ENCODE results near the gene SLC45A1.

The SLC45A1 gene

GRCh38 chr1:8315573-8316475 is 2.1 kb upstream of the SLC45A1 start:
- H3K36me3 ChIP-seq (ENCODE audit: insufficient read depth): no peaks in the 10 kb centered on the region
- peaks cover 5% of the 10 kb centered on the region; the same call in 1 of the 2 replicates for H3K27me3 ChIP-seq (ENCODE audit: insufficient read depth, low read depth)
- no peak for TF ChIP-seq CTCF (conservative IDR thresholded peaks at IDR 0.05; ENCODE audit: low read depth, low read length)
- H3K9ac ChIP-seq: no peak overlapping the region
- no peak overlapping the region for H3K27ac ChIP-seq
- no peaks in the 10 kb centered on the region for H4K20me1 ChIP-seq (ENCODE audit: insufficient read depth)
- H2AFZ ChIP-seq (ENCODE audit: low read depth): peak overlapping the region; percentile 19; the same call in 1 of the 2 replicates
- no peak overlapping the region for H3K4me3 ChIP-seq (IDR thresholded peaks at IDR 0.05; ENCODE audit: insufficient read depth, low read depth, low read length)
- H3K4me1 ChIP-seq (ENCODE audit: low read depth, poor library complexity, severe bottlenecking): no peaks in the 10 kb centered on the region
- H3K4me2 ChIP-seq: no peak overlapping the region
- H3K79me2 ChIP-seq (ENCODE audit: insufficient read depth, low read depth): no peaks in the 10 kb centered on the region

- Histone ChIP-seq H3K9ac (no peak overlapping the region), H3K27ac (no peak overlapping the region)
Observed at GRCh38 chr1:8318436-8318835, 522 bp downstream of the SLC45A1 start.

GRCh38 chr1:8321612-8322011 is 3.7 kb downstream of the SLC45A1 start:
- Histone ChIP-seq H3K9ac (no peak overlapping the region), H3K79me2 (ENCODE audit: insufficient read depth, low read depth) (no peaks in the 10 kb centered on the region), H3K4me2 (no peak overlapping the region), H3K36me3 (ENCODE audit: insufficient read depth) (no peaks in the 10 kb centered on the region), H2AFZ (ENCODE audit: low read depth) (no peak overlapping the region), H4K20me1 (ENCODE audit: insufficient read depth) (no peaks in the 10 kb centered on the region), H3K4me1 (ENCODE audit: low read depth, poor library complexity, severe bottlenecking) (no peaks in the 10 kb centered on the region), H3K4me3 (IDR thresholded peaks at IDR 0.05; ENCODE audit: insufficient read depth, low read depth, low read length) (no peak overlapping the region), H3K27me3 (ENCODE audit: insufficient read depth, low read depth) (peaks cover 5% of the 10 kb centered on the region; the same call in 1 of the 2 replicates), H3K27ac (no peak overlapping the region)
- TF ChIP-seq CTCF (conservative IDR thresholded peaks at IDR 0.05; ENCODE audit: low read depth, low read length): no peak

More at GRCh38 chr1:8318436-8318835, 522 bp downstream of the SLC45A1 start:
- peak overlapping the region; percentile 48; the same call in 1 of the 2 replicates for H2AFZ ChIP-seq (ENCODE audit: low read depth)
- peaks cover 5% of the 10 kb centered on the region; the same call in 1 of the 2 replicates for H3K27me3 ChIP-seq (ENCODE audit: insufficient read depth, low read depth)
- no peak overlapping the region for H3K4me3 ChIP-seq (IDR thresholded peaks at IDR 0.05; ENCODE audit: insufficient read depth, low read depth, low read length)
- H4K20me1 ChIP-seq (ENCODE audit: insufficient read depth): no peaks in the 10 kb centered on the region
- peak overlapping the region; percentile 28; the same call in 1 of the 2 replicates for H3K4me2 ChIP-seq
- H3K79me2 ChIP-seq (ENCODE audit: insufficient read depth, low read depth): no peaks in the 10 kb centered on the region
- no peaks in the 10 kb centered on the region for H3K36me3 ChIP-seq (ENCODE audit: insufficient read depth)
- TF ChIP-seq CTCF (conservative IDR thresholded peaks at IDR 0.05; ENCODE audit: low read depth, low read length): no peak
- H3K4me1 ChIP-seq (ENCODE audit: low read depth, poor library complexity, severe bottlenecking): no peaks in the 10 kb centered on the region

- Histone ChIP-seq H3K79me2 (ENCODE audit: insufficient read depth, low read depth) (no peaks in the 10 kb centered on the region), H3K27ac (no peak overlapping the region), H2AFZ (ENCODE audit: low read depth) (no peak overlapping the region), H3K27me3 (ENCODE audit: insufficient read depth, low read depth) (peaks cover 1% of the 10 kb centered on the region; the same call in 1 of the 2 replicates), H3K4me1 (ENCODE audit: low read depth, poor library complexity, severe bottlenecking) (no peaks in the 10 kb centered on the region), H4K20me1 (ENCODE audit: insufficient read depth) (no peaks in the 10 kb centered on the region), H3K9ac (no peak overlapping the region), H3K4me2 (no peak overlapping the region), H3K36me3 (ENCODE audit: insufficient read depth) (no peaks in the 10 kb centered on the region), H3K4me3 (IDR thresholded peaks at IDR 0.05; ENCODE audit: insufficient read depth, low read depth, low read length) (no peak overlapping the region)
- no peak for TF ChIP-seq CTCF (conservative IDR thresholded peaks at IDR 0.05; ENCODE audit: low read depth, low read length)
Observed at GRCh38 chr1:8323706-8324105, 5.8 kb downstream of the SLC45A1 start.
